ENCODE results near the gene CPB1.

Gene CPB1

GRCh38 chr3:148883163-148883562 is 55.6 kb downstream of the CPB1 start:
- no peak for DNase-seq (ENCODE audit: low spot score)

GRCh38 chr3:148884261-148884660 is 56.6 kb downstream of the CPB1 start:
- no peak for DNase-seq (ENCODE audit: low spot score)

- DNase-seq (ENCODE audit: low spot score) = no peak
Measured at GRCh38 chr3:148889828-148890227, 62.2 kb downstream of the CPB1 start.

GRCh38 chr3:148896062-148896461 is 68.5 kb downstream of the CPB1 start:
- no peak for DNase-seq (ENCODE audit: low spot score)

GRCh38 chr3:148901987-148902791 is 74.6 kb downstream of the CPB1 start:
- peak; percentile 44 for DNase-seq (ENCODE audit: low spot score)

- no peak for DNase-seq (ENCODE audit: low spot score)
Measured at GRCh38 chr3:148903022-148903442, 75.4 kb downstream of the CPB1 start.

- no peak for DNase-seq (ENCODE audit: low spot score)
Measured at GRCh38 chr3:148903941-148904340, 76.3 kb downstream of the CPB1 start.

GRCh38 chr3:148906667-148907066 is 79.1 kb downstream of the CPB1 start:
- no peak for DNase-seq (ENCODE audit: low spot score)

All from putamen (tissue), 1 donor.